ENCODE data around the gene NRG3. TPM values are rescaled to one million over a fixed set of nuclear protein-coding genes. Genes with fewer than 3 reads are reported as not detected.

The NRG3 gene
- total RNA-seq, 1 donor from 2014 or later = 10.7 TPM

GRCh38 chr10:82565197-82565575 is 690.2 kb downstream of the NRG3 start:
- DNase-seq (ENCODE audit: low read depth in 2 of 2) = no peak

GRCh38 chr10:82572744-82573143 is 697.8 kb downstream of the NRG3 start:
- no peak for DNase-seq (ENCODE audit: low read depth in 2 of 2)

- DNase-seq (ENCODE audit: low read depth in 2 of 2) = no peak
Measured at GRCh38 chr10:82574081-82574480, 699.1 kb downstream of the NRG3 start.

GRCh38 chr10:82575318-82575717 is 700.3 kb downstream of the NRG3 start:
- no peak for DNase-seq (ENCODE audit: low read depth in 2 of 2)

- DNase-seq (ENCODE audit: low read depth in 2 of 2) = no peak
Measured at GRCh38 chr10:82576093-82576492, 701.1 kb downstream of the NRG3 start.

GRCh38 chr10:82581940-82582339 is 706.9 kb downstream of the NRG3 start:
- no peak for DNase-seq (ENCODE audit: low read depth in 2 of 2)

GRCh38 chr10:82591421-82591820 is 716.4 kb downstream of the NRG3 start:
- DNase-seq (ENCODE audit: low read depth in 2 of 2) = no peak

- no peak for DNase-seq (ENCODE audit: low read depth in 2 of 2)
Measured at GRCh38 chr10:82597840-82598239, 722.8 kb downstream of the NRG3 start.

GRCh38 chr10:82609845-82610244 is 734.9 kb downstream of the NRG3 start:
- no peak for DNase-seq (ENCODE audit: low read depth in 2 of 2)

GRCh38 chr10:82618007-82618406 is 743.0 kb downstream of the NRG3 start:
- DNase-seq (ENCODE audit: low read depth in 2 of 2) = no peak

- no peak for DNase-seq (ENCODE audit: low read depth in 2 of 2)
Measured at GRCh38 chr10:82621680-82622079, 746.7 kb downstream of the NRG3 start.

- DNase-seq (ENCODE audit: low read depth in 2 of 2) = no peak
Measured at GRCh38 chr10:82622479-82622878, 747.5 kb downstream of the NRG3 start.

GRCh38 chr10:82625512-82626189 is 750.7 kb downstream of the NRG3 start:
- no peak for DNase-seq (ENCODE audit: low read depth in 2 of 2)

- DNase-seq (ENCODE audit: low read depth in 2 of 2) = peak in 1 of 2 donors; percentile 15
Measured at GRCh38 chr10:82628373-82628772, 753.4 kb downstream of the NRG3 start.

- no peak for DNase-seq (ENCODE audit: low read depth in 2 of 2)
Measured at GRCh38 chr10:82643076-82643475, 768.1 kb downstream of the NRG3 start.

- DNase-seq (ENCODE audit: low read depth in 2 of 2) = no peak
Measured at GRCh38 chr10:82643601-82644000, 768.6 kb downstream of the NRG3 start.

- no peak for DNase-seq (ENCODE audit: low read depth in 2 of 2)
Measured at GRCh38 chr10:82645221-82645620, 770.2 kb downstream of the NRG3 start.

- no peak for DNase-seq (ENCODE audit: low read depth in 2 of 2)
Measured at GRCh38 chr10:82653244-82654155, 778.5 kb downstream of the NRG3 start.

GRCh38 chr10:82660205-82660604 is 785.2 kb downstream of the NRG3 start:
- DNase-seq (ENCODE audit: low read depth in 2 of 2) = no peak

- DNase-seq (ENCODE audit: low read depth in 2 of 2) = no peak
Measured at GRCh38 chr10:82660986-82661385, 786.0 kb downstream of the NRG3 start.

- no peak for DNase-seq (ENCODE audit: low read depth in 2 of 2)
Measured at GRCh38 chr10:82661701-82662100, 786.7 kb downstream of the NRG3 start.

- DNase-seq (ENCODE audit: low read depth in 2 of 2) = no peak
Measured at GRCh38 chr10:82668221-82668895, 793.4 kb downstream of the NRG3 start.
